ENCODE measurements around the gene GALNT2. TPM values are rescaled to one million over a fixed set of nuclear protein-coding genes. Genes with fewer than 3 reads are reported as not detected.

Gene GALNT2
- total and polyA plus RNA-seq, 2 experiments from 2014 or later: 17.8 to 48.3 TPM

- peaks cover 5% of the 10 kb centered on the region for H3K79me2 ChIP-seq (replicated peaks; ENCODE audit: insufficient read depth)
- no peak for DNase-seq (ENCODE audit: low spot score)
- H3K36me3 Mint-ChIP-seq (ENCODE audit: low read depth): no peaks in the 10 kb centered on the region; the same call in 2 of the 3 replicates
- no peak overlapping the region for H2AFZ ChIP-seq
- H3K9me2 ChIP-seq (ENCODE audit: insufficient read depth): no peaks in the 10 kb centered on the region
- H3K36me3 ChIP-seq (ENCODE audit: insufficient read depth): no peaks in the 10 kb centered on the region; the same call in 1 of the 2 replicates
- no peak for ATAC-seq
- H3K4me2 ChIP-seq: no peak overlapping the region
- H3K4me3 Mint-ChIP-seq: no peak overlapping the region
- H3K4me1 ChIP-seq (ENCODE audit: insufficient read depth): no peaks in the 10 kb centered on the region; the same call in 1 of the 2 replicates
- no peaks in the 10 kb centered on the region; the same call in 1 of the 2 replicates for H4K20me1 ChIP-seq (replicated peaks; ENCODE audit: insufficient read depth)
- peaks cover 5% of the 10 kb centered on the region for H3K27me3 Mint-ChIP-seq (ENCODE audit: insufficient read depth, low read depth, poor library complexity)
- no peaks in the 10 kb centered on the region for H3F3A ChIP-seq (replicated peaks; ENCODE audit: low read depth)
- no peak overlapping the region for H3K4me3 ChIP-seq
- H3K27me3 ChIP-seq (ENCODE audit: insufficient read depth): no peaks in the 10 kb centered on the region
- TF ChIP-seq NANOG (IDR thresholded peaks at IDR 0.05; ENCODE audit: borderline replicate concordance) (no peak), POLR2AphosphoS5 (IDR thresholded peaks at IDR 0.05; ENCODE audit: low read depth) (no peak), CTCF (conservative IDR thresholded peaks at IDR 0.05; ENCODE audit: low read depth in 2 of 2) (no peak), EZH2phosphoT487 (IDR thresholded peaks at IDR 0.05; ENCODE audit: unreplicated experiment) (no peak), STAT1 (IDR thresholded peaks at IDR 0.05; ENCODE audit: unreplicated experiment) (no peak), ZNF114 (CRISPR knock-in tag; IDR thresholded peaks at IDR 0.05) (no peak), JUNB (IDR thresholded peaks at IDR 0.05; ENCODE audit: unreplicated experiment) (no peak)
- TF ChIP-seq, protein P1, sequence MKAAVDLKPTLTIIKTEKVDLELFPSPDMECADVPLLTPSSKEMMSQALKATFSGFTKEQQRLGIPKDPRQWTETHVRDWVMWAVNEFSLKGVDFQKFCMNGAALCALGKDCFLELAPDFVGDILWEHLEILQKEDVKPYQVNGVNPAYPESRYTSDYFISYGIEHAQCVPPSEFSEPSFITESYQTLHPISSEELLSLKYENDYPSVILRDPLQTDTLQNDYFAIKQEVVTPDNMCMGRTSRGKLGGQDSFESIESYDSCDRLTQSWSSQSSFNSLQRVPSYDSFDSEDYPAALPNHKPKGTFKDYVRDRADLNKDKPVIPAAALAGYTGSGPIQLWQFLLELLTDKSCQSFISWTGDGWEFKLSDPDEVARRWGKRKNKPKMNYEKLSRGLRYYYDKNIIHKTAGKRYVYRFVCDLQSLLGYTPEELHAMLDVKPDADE (IDR thresholded peaks at IDR 0.05): no peak
- H3K27ac ChIP-seq (ENCODE audit: low read depth): no peak overlapping the region
- H3K27ac Mint-ChIP-seq: no peak overlapping the region
- H3K4me1 Mint-ChIP-seq: peaks cover 18% of the 10 kb centered on the region
- H3K9me3 Mint-ChIP-seq: no peaks in the 10 kb centered on the region
Measured at GRCh38 chr1:230210326-230210980, 143.4 kb downstream of the GALNT2 start.

DNA sequence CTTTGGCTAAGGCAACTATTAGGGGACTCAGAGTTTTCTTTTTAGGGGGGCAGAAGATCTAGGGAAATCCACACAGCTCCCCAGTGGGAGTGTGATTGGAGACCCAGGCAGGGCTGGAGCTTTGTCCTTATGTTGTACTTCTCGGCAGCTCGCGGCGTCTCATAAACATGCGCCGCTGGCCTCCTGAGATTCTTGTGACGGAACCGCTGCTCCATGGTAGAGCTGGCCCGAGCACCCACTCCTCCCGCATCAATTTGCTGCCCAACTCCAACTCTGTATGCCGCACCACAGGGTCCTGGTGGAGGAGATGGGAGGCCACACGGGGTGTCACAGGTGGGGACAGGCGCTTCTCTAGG lies 143.9 kb downstream of the GALNT2 start:
- H3K4me2 ChIP-seq: no peak overlapping the region
- H3K79me2 ChIP-seq (replicated peaks; ENCODE audit: insufficient read depth): peaks cover 5% of the 10 kb centered on the region
- H3K36me3 ChIP-seq (ENCODE audit: insufficient read depth): no peaks in the 10 kb centered on the region; the same call in 1 of the 2 replicates
- H3K4me1 Mint-ChIP-seq: peaks cover 18% of the 10 kb centered on the region
- DNase-seq (ENCODE audit: low spot score): no peak
- peaks cover 5% of the 10 kb centered on the region for H3K27me3 Mint-ChIP-seq (ENCODE audit: insufficient read depth, low read depth, poor library complexity)
- H3K4me3 ChIP-seq: no peak overlapping the region
- no peak for ATAC-seq
- H3K9me3 Mint-ChIP-seq: no peaks in the 10 kb centered on the region
- H3K27me3 ChIP-seq (ENCODE audit: insufficient read depth): no peaks in the 10 kb centered on the region
- no peaks in the 10 kb centered on the region; the same call in 1 of the 2 replicates for H4K20me1 ChIP-seq (replicated peaks; ENCODE audit: insufficient read depth)
- H3K27ac Mint-ChIP-seq: no peak overlapping the region
- H3K4me3 Mint-ChIP-seq: no peak overlapping the region
- no peaks in the 10 kb centered on the region for H3F3A ChIP-seq (replicated peaks; ENCODE audit: low read depth)
- no peaks in the 10 kb centered on the region for H3K9me2 ChIP-seq (ENCODE audit: insufficient read depth)
- no peak overlapping the region for H3K27ac ChIP-seq (ENCODE audit: low read depth)
- H3K36me3 Mint-ChIP-seq (ENCODE audit: low read depth): no peaks in the 10 kb centered on the region; the same call in 2 of the 3 replicates
- H2AFZ ChIP-seq: no peak overlapping the region
- no peaks in the 10 kb centered on the region; the same call in 1 of the 2 replicates for H3K4me1 ChIP-seq (ENCODE audit: insufficient read depth)
- TF ChIP-seq EZH2 (IDR thresholded peaks at IDR 0.05; ENCODE audit: low read depth, unreplicated experiment) (no peak), ZNF462 (CRISPR knock-in tag; IDR thresholded peaks at IDR 0.05) (no peak), NANOG (IDR thresholded peaks at IDR 0.05; ENCODE audit: borderline replicate concordance) (no peak), ZNF331 (CRISPR knock-in tag; IDR thresholded peaks at IDR 0.05; ENCODE audit: low read depth) (no peak)

All from GM23338 (cell line).